HG02759 (cell line): ENCODE results near the gene GINS2.
A peak's percentile ranks its signal among the peaks of the same experiment; 100 is the strongest.

Experiments used
- ATAC-seq: cut with Tn5 transposase; IDR thresholded peaks from one replicate; pipeline ENCODE4 v1.9.1; 2021; ENCODE audit warnings: mild to moderate bottlenecking, moderate library complexity; ENCODE audit not compliant: unreplicated experiment

GINS2 gene

GRCh38 chr16:85688586-85689284 is at the start of gene GINS2:
Gene GINS2 (minus strand): TSS chr16:85688954. CDS start chr16:85688898, 56 bp downstream.
- peak; percentile 95 for ATAC-seq

GRCh38 chr16:85736921-85737320 is 48.2 kb upstream of the GINS2 start:
- ATAC-seq, result no peak

GRCh38 chr16:85735946-85736345 is 47.2 kb upstream of the GINS2 start:
- no peak for ATAC-seq

- peak; percentile 84 for ATAC-seq
These were observed 46.5 kb upstream of the GINS2 start for GRCh38 chr16:85735225-85735635.

GRCh38 chr16:85734311-85735017 is 45.7 kb upstream of the GINS2 start:
- ATAC-seq, result no peak

GRCh38 chr16:85733839-85734170 is 45.1 kb upstream of the GINS2 start:
- ATAC-seq, result no peak

- ATAC-seq, result no peak
These were observed 44.5 kb upstream of the GINS2 start for GRCh38 chr16:85733155-85733838.

GRCh38 chr16:85731179-85731578 is 42.4 kb upstream of the GINS2 start:
- no peak for ATAC-seq

GRCh38 chr16:85730186-85730465 is 41.4 kb upstream of the GINS2 start:
- no peak for ATAC-seq

GRCh38 chr16:85729452-85730185 is 40.9 kb upstream of the GINS2 start:
- ATAC-seq, result no peak

GRCh38 chr16:85728879-85729278 is 40.1 kb upstream of the GINS2 start:
- ATAC-seq, result no peak

GRCh38 chr16:85724936-85725335 is 36.2 kb upstream of the GINS2 start:
- no peak for ATAC-seq

GRCh38 chr16:85724126-85724879 is 35.5 kb upstream of the GINS2 start:
- no peak for ATAC-seq

- no peak for ATAC-seq
These were observed 33.6 kb upstream of the GINS2 start for GRCh38 chr16:85722128-85722893.

GRCh38 chr16:85720302-85720637 is 31.5 kb upstream of the GINS2 start:
- ATAC-seq, result no peak

- no peak for ATAC-seq
These were observed 31.0 kb upstream of the GINS2 start for GRCh38 chr16:85719605-85720301.

- no peak for ATAC-seq
These were observed 29.9 kb upstream of the GINS2 start for GRCh38 chr16:85718682-85719081.

GRCh38 chr16:85718153-85718477 is 29.4 kb upstream of the GINS2 start:
- no peak for ATAC-seq

- no peak for ATAC-seq
These were observed 28.8 kb upstream of the GINS2 start for GRCh38 chr16:85717393-85718152.
